Heart left ventricle (tissue), 16 donors: ENCODE results near the gene IDH3G. TPM values are rescaled to one million over a fixed set of nuclear protein-coding genes. Genes with fewer than 3 reads are reported as not detected.

Experiments used
- ATAC-seq, 4 donors: fragments of 200-7000 bp; cut with Tn5 transposase; one replicate each; pipeline ENCODE4 v1.9.1; 2020 to 2022; ENCODE audit warnings: moderate library complexity in 4 of 4, mild to moderate bottlenecking in 3 of 4, moderate number of reproducible peaks in 1 of 4
- DNase-seq, 5 donors: peaks; one replicate each; pipeline ENCODE4 v3.0.0-alpha.2; 2020
- H3K27ac ChIP-seq, 12 donors: fragments of 200-600 bp; sonication (generic) in 4 of 12; one replicate each; pipeline versions ENCODE4 v1.5.0 to v1.8.0; 2016 to 2022; ENCODE audit warnings: mild to moderate bottlenecking in 2 of 12
- H3K27me3 ChIP-seq, 9 donors: fragments of 200-600 bp; sonication (generic) in 2 of 9; one replicate each; pipeline versions ENCODE4 v1.5.1 to v1.8.0; 2016 to 2022; ENCODE audit warnings: mild to moderate bottlenecking in 3 of 9
- H3K36me3 ChIP-seq, 9 donors: fragments of 200-600 bp; sonication (generic) in 2 of 9; one replicate each; pipeline versions ENCODE4 v1.5.0 to v1.8.0; 2018 to 2022; ENCODE audit warnings: mild to moderate bottlenecking in 2 of 9
- H3K4me1 ChIP-seq, 12 donors: fragments of 200-600 bp; sonication (generic) in 4 of 12; one replicate each; pipeline versions ENCODE4 v1.5.0 to v1.8.0; 2016 to 2022; ENCODE audit warnings: mild to moderate bottlenecking in 3 of 12
- H3K4me3 ChIP-seq, 12 donors: fragments of 200-600 bp; sonication (generic) in 4 of 12; one replicate each; pipeline versions ENCODE4 v1.5.0 to v1.8.0; 2017 to 2022; ENCODE audit warnings: mild to moderate bottlenecking in 9 of 12, moderate library complexity in 4 of 12
- H3K9me3 ChIP-seq, 12 donors: fragments of 200-600 bp; sonication (generic) in 4 of 12; one replicate each; pipeline versions ENCODE4 v1.5.0 to v1.8.0; 2016 to 2022; ENCODE audit warnings: mild to moderate bottlenecking in 1 of 12
- POLR2A ChIP-seq, 2 donors: fragments of 450-650 bp; IDR thresholded peaks; one replicate each; pipeline ENCODE4 v1.6.1; 2017; ENCODE audit warnings: antibody characterized with exemption in 2 of 2, mild to moderate bottlenecking in 2 of 2, moderate library complexity in 2 of 2
- WGBS, 4 donors: extraction: QIAGEN DNeasy Blood & Tissue Kit in 2 of 4; methylation state at CpG; one replicate each; pipeline versions ENCODE4 v1.1.5 to v1.1.7; 2013 to 2018; 5-methylcytosine and 5-hydroxymethylcytosine counted together
- intact Hi-C, 10 donors: fragments of 100-400 bp; cut with DNase I; formaldehyde crosslinking; loops; one replicate each; pipeline versions ENCODE4 v1.11.1 to v1.14.2; 2022
- polyA plus RNA-seq, 2 donors: library from polyadenylated mRNA; stranded (reverse); fragments of 200-250 nt; gene quantifications; one replicate each; pipeline ENCODE4 v1.2.3, GENCODE V29; 2013
- total RNA-seq, 9 donors: library from RNA; depleted of rRNA in 2 of 9; stranded (reverse); fragments of >200 nt in 2 of 9; fragmentation: NEBNext Ultra II Directional in 3 of 9; extraction: Animal tissue kit (Norgen Biotek cat#: 25700) in 3 of 9; gene quantifications; one replicate each; pipeline versions ENCODE4 v1.1.0 to v1.2.4, GENCODE V29; 2016 to 2023
- TF ChIP-seq, protein P1 (sequence below), 12 donors: fragments of 200-600 bp; sonication (generic) in 4 of 12; IDR thresholded peaks; one replicate each; pipeline versions ENCODE4 v1.5.0 to v1.8.0; 2018 to 2022; ENCODE audit warnings: antibody characterized with exemption in 12 of 12, mild to moderate bottlenecking in 5 of 12
- donor health status: ischemic (EF 13 %, LVEDD 7.1; RV severe dilation, severe dysfunction).
- donor health status: healthy with polysubstance abuse.
- donor health status: DM: no; HTN: yes; CAD: no.
- donor health status: DM: no; HTN: no; CAD: no.
- donor health status: ischemic (EF 25% LVEDD 6.9; RV normal size, moderate dysfunction).
- donor health status: ischemic (EF 25% LVEDD 5.7; RV mildly dilated, moderate dysfunction).
- donor health status: healthy.
- donor health status: DM: yes; HTN: yes; CAD: no.
- donor health status: ischemic (EF 35%, LVEDD 5.7; RV mildly dilated, moderate dysfunction).
- donor health status: nonischemic (EF 11% LVEDD 7.7; RV severe dilation, severe dysfunction).
- donor health status: DM: yes; HTN: yes; CAD: no.
- donor health status: PGD.
- donor health status: ischemic (EF 29% LVEDD 5.4; RV normal size, mild dysfunction).
- donor health status: nonischemic (EF 23%, LVEDD 6.1; RV moderate dilation, normal function).

The IDH3G gene
- total and polyA plus RNA-seq, 11 donors: 58.1 to 162 (median 71.4) TPM

DNA sequence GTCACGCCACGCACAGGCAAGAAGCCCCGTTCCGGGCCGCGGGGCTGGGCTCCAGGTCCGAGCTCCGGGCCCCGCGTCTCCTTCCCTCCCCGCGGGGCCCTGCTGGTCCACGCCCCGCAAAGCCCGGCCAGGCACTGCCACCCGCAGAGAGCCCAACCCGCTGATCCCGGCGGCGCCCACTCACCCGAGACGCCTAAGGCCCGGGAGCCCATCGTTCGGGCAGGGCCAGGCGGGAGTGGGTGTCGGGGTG, 35.3 kb upstream of the IDH3G start:
- peak in 1 of 4 donors; percentile 38 for ATAC-seq
- H3K4me3 ChIP-seq: peak overlapping the region; percentile 19 to 59 (median 49)

DNA sequence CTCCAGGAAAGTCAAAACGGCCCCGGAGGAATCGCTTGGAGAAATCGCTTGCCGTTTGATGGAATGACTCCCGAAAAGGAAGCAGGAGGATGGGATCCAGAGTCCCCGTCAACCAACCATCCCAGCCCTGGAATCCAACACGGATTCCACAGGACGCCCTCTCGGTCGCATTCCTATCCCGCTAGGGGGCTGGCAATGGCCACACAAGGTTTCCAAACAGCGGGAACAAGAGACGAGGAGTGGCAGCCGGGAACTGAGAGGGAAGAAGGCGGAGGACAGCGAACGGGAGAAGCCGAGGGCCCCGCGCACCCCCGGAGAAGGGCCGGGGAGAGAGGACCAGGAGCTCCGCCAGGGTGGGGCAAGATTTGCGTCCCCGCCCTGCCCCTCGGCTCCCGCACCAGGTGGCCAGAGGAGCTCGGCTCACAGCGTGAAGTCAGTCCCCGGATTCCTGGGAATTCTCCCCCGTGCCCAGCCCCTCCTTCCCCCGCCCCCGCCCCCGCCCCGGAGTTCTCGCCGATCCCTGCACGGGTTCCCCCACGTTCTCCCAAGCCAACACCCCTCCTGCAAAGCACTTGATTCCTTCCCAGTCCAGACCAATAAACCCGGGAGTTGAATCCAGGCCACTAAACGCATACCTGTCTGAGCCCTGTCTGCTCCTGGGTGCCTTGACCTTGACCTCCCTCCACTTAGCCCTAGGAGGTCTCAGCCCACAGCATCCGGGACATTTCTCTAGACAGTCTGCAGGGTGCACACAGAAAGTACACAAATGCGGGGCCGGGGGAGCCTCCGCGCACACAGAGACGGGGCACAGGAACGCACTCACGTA, 34.8 kb upstream of the IDH3G start:
- WGBS, 4 donors: 4 to 28% (median 16%) methylated on average over 39 to 50 of the region's 50 CpGs
- H3K27me3 ChIP-seq: peaks cover 0 to 81% (median 0%) of the 10 kb centered on the region in 9 donors
- no peak for DNase-seq
- ATAC-seq: peak in 2 of 4 donors; percentile 11 to 40
- intact Hi-C loops: loop anchor here in 1 of 10 donors (5.0 kb wide), 2 partner anchors 58 to 73 kb away; partner anchors contain the start of genes AVPR2 and L1CAM
- peaks cover 0 to 23% (median 0%) of the 10 kb centered on the region in 12 donors for H3K4me1 ChIP-seq
- peak overlapping the region in 3 of 12 donors; percentile 9 to 68 (median 56) for H3K27ac ChIP-seq
- peak overlapping the region; percentile 19 to 59 (median 49) for H3K4me3 ChIP-seq
- H3K36me3 ChIP-seq: no peaks in the 10 kb centered on the region
- TF ChIP-seq POLR2A (IDR thresholded peaks at IDR 0.05): no peak
- TF ChIP-seq, protein P1, sequence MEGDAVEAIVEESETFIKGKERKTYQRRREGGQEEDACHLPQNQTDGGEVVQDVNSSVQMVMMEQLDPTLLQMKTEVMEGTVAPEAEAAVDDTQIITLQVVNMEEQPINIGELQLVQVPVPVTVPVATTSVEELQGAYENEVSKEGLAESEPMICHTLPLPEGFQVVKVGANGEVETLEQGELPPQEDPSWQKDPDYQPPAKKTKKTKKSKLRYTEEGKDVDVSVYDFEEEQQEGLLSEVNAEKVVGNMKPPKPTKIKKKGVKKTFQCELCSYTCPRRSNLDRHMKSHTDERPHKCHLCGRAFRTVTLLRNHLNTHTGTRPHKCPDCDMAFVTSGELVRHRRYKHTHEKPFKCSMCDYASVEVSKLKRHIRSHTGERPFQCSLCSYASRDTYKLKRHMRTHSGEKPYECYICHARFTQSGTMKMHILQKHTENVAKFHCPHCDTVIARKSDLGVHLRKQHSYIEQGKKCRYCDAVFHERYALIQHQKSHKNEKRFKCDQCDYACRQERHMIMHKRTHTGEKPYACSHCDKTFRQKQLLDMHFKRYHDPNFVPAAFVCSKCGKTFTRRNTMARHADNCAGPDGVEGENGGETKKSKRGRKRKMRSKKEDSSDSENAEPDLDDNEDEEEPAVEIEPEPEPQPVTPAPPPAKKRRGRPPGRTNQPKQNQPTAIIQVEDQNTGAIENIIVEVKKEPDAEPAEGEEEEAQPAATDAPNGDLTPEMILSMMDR (IDR thresholded peaks at IDR 0.05): peak in 1 of 12 donors; percentile 22
- no peaks in the 10 kb centered on the region for H3K9me3 ChIP-seq

More for the DNA sequence above, 35.3 kb upstream of the IDH3G start:
- WGBS, 4 donors: 1 to 52% (median 12%) methylated on average over 5 to 27 of the region's 27 CpGs
- TF ChIP-seq, protein P1 (IDR thresholded peaks at IDR 0.05): no peak
- TF ChIP-seq POLR2A (IDR thresholded peaks at IDR 0.05): no peak
- Histone ChIP-seq H3K9me3 (no peaks in the 10 kb centered on the region), H3K27me3 (peaks cover 0 to 81% (median 0%) of the 10 kb centered on the region in 9 donors), H3K27ac (peak overlapping the region in 1 of 12 donors; percentile 68), H3K36me3 (no peaks in the 10 kb centered on the region), H3K4me1 (peaks cover 0 to 23% (median 0%) of the 10 kb centered on the region in 12 donors)
- no peak for DNase-seq
- intact Hi-C loops: loop anchor here in 1 of 10 donors (5.0 kb wide), 2 partner anchors 58 to 73 kb away; partner anchors contain the start of genes AVPR2 and L1CAM

DNA sequence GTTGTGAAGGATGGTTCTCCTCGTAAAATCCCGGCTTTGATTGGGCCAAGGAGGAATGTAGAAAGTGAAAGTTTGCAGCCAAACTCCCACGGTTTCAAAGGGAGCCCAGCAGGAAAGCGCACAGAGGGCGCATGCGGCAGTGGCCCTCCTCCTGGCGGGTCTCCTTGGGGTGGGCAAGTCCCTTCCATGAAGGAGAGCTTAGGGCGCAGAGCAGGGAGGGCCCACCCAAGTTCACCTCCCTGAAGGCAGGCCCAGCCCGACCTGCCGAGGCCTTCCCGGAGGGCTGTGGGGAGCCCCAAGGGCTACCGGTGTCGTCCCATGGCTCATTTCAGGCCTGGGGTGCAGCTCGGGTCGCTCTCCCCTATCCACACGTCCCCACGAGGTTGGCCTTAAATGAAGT, 34.1 kb upstream of the IDH3G start:
- intact Hi-C loops: loop anchor here in 1 of 10 donors (5.0 kb wide), 2 partner anchors 59 to 74 kb away; partner anchors contain the start of genes AVPR2 and L1CAM

More for the DNA sequence above, 34.1 kb upstream of the IDH3G start:
- H3K4me3 ChIP-seq: peak overlapping the region in 8 of 12 donors; percentile 4 to 59 (median 51)
- no peak for DNase-seq
- no peak for TF ChIP-seq POLR2A (IDR thresholded peaks at IDR 0.05)
- TF ChIP-seq, protein P1 (IDR thresholded peaks at IDR 0.05): no peak
- H3K9me3 ChIP-seq: no peaks in the 10 kb centered on the region
- no peak for ATAC-seq
- H3K4me1 ChIP-seq: peaks cover 0 to 23% (median 0%) of the 10 kb centered on the region in 12 donors
- 27 to 46% (median 43%) methylated on average over 8 to 17 of the region's 17 CpGs for WGBS, 4 donors
- no peaks in the 10 kb centered on the region for H3K36me3 ChIP-seq
- peaks cover 0 to 78% (median 0%) of the 10 kb centered on the region in 9 donors for H3K27me3 ChIP-seq
- H3K27ac ChIP-seq: peak overlapping the region in 3 of 12 donors; percentile 9 to 68 (median 56)
